Lower lobe of right lung (tissue), 2 donors: ENCODE measurements around the gene QSOX2. TPM values are rescaled to one million over a fixed set of nuclear protein-coding genes. Genes with fewer than 3 reads are reported as not detected.

ENCODE experiments used
- ATAC-seq, 2 donors: fragments of 200-7000 bp; cut with Tn5 transposase; one replicate each; pipeline ENCODE4 v1.9.1; 2020 to 2022; ENCODE audit warnings: mild to moderate bottlenecking in 2 of 2, moderate library complexity in 2 of 2
- DNase-seq: peaks from one replicate; pipeline ENCODE4 v3.0.0-alpha.2; 2020
- H3K27ac ChIP-seq: fragments of 200-600 bp; one replicate; pipeline ENCODE4 v1.8.0; 2022
- H3K27me3 ChIP-seq: fragments of 200-600 bp; one replicate; pipeline ENCODE4 v1.8.0; 2022; ENCODE audit warnings: low read depth
- H3K36me3 ChIP-seq: fragments of 200-600 bp; one replicate; pipeline ENCODE4 v1.8.0; 2022; ENCODE audit warnings: mild to moderate bottlenecking
- H3K4me1 ChIP-seq: fragments of 200-600 bp; one replicate; pipeline ENCODE4 v1.8.0; 2022
- H3K4me3 ChIP-seq: fragments of 200-600 bp; one replicate; pipeline ENCODE4 v1.8.0; 2022; ENCODE audit warnings: mild to moderate bottlenecking
- H3K9me3 ChIP-seq: fragments of 200-600 bp; one replicate; pipeline ENCODE4 v1.8.0; 2022
- intact Hi-C: fragments of 100-400 bp; cut with DNase I; formaldehyde crosslinking; loops from one replicate; pipeline ENCODE4 v1.11.0; 2022
- total RNA-seq: library from RNA; stranded (reverse); fragmentation: NEBNext Ultra II Directional; extraction: Animal tissue kit (Norgen Biotek cat#: 25700); gene quantifications from one replicate; pipeline ENCODE4 v1.2.1, GENCODE V29; 2021
- TF ChIP-seq, protein P1 (sequence below): fragments of 200-600 bp; IDR thresholded peaks from one replicate; pipeline ENCODE4 v1.8.0; 2022; ENCODE audit warnings: antibody characterized with exemption, mild to moderate bottlenecking
- donor health status: DM: no; HTN: yes; CAD: no; lungs with severe emphysema.

Gene QSOX2
- total RNA-seq, 1 donor from 2014 or later: 10.5 TPM

GRCh38 chr9:136171009-136171800, 74.4 kb downstream of the QSOX2 start:
- Histone ChIP-seq H3K4me1 (no peaks in the 10 kb centered on the region), H3K27ac (no peak overlapping the region), H3K4me3 (no peak overlapping the region), H3K27me3 (peaks cover 48% of the 10 kb centered on the region), H3K9me3 (no peaks in the 10 kb centered on the region), H3K36me3 (no peaks in the 10 kb centered on the region)
- DNase-seq (no peak), ATAC-seq (no peak)
- intact Hi-C loops: no loop called here
- TF ChIP-seq, protein P1, sequence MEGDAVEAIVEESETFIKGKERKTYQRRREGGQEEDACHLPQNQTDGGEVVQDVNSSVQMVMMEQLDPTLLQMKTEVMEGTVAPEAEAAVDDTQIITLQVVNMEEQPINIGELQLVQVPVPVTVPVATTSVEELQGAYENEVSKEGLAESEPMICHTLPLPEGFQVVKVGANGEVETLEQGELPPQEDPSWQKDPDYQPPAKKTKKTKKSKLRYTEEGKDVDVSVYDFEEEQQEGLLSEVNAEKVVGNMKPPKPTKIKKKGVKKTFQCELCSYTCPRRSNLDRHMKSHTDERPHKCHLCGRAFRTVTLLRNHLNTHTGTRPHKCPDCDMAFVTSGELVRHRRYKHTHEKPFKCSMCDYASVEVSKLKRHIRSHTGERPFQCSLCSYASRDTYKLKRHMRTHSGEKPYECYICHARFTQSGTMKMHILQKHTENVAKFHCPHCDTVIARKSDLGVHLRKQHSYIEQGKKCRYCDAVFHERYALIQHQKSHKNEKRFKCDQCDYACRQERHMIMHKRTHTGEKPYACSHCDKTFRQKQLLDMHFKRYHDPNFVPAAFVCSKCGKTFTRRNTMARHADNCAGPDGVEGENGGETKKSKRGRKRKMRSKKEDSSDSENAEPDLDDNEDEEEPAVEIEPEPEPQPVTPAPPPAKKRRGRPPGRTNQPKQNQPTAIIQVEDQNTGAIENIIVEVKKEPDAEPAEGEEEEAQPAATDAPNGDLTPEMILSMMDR: no peak

GRCh38 chr9:136170006-136170901, 75.4 kb downstream of the QSOX2 start:
- intact Hi-C loops: no loop called here
- ATAC-seq (peak in 1 of 2 donors; percentile 53), DNase-seq (no peak)
- Histone ChIP-seq H3K4me1 (no peaks in the 10 kb centered on the region), H3K36me3 (no peaks in the 10 kb centered on the region), H3K4me3 (no peak overlapping the region), H3K27me3 (peaks cover 48% of the 10 kb centered on the region), H3K27ac (no peak overlapping the region), H3K9me3 (no peaks in the 10 kb centered on the region)
- TF ChIP-seq, protein P1: peak; percentile 60

DNA sequence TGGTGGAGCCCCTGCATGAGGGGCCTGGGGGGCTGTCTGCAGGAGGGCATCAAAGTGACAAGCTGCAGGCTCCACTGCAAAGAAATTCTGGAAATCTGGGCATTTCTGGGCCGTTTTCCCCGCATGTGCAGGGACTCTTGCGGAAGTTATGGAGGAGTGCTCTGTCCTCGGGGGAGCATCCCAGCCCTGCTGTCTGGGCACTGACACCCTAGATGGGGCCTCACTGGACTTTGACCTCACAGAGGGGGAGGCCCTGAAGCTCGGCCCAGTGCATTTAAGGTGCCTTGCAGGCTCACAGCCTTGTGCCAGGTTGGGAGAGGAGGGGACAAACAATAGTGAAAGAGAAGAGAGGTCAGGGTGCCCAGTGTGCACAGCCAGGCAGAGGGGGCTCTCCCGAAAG, 76.1 kb downstream of the QSOX2 start:
- H3K9me3 ChIP-seq: no peaks in the 10 kb centered on the region
- TF ChIP-seq, protein P1: no peak
- no peaks in the 10 kb centered on the region for H3K36me3 ChIP-seq
- no peaks in the 10 kb centered on the region for H3K4me1 ChIP-seq
- ATAC-seq (no peak), DNase-seq (no peak)
- intact Hi-C loops: no loop called here
- peaks cover 48% of the 10 kb centered on the region for H3K27me3 ChIP-seq
- no peak overlapping the region for H3K4me3 ChIP-seq
- no peak overlapping the region for H3K27ac ChIP-seq

- TF ChIP-seq, protein P1: no peak
- H3K4me1 ChIP-seq: no peaks in the 10 kb centered on the region
- no peak overlapping the region for H3K27ac ChIP-seq
- peaks cover 9% of the 10 kb centered on the region for H3K27me3 ChIP-seq
- no peak overlapping the region for H3K4me3 ChIP-seq
- intact Hi-C loops: no loop called here
- no peak for ATAC-seq
- H3K9me3 ChIP-seq: peaks cover 4% of the 10 kb centered on the region
- no peak for DNase-seq
- H3K36me3 ChIP-seq: no peaks in the 10 kb centered on the region
Observed at GRCh38 chr9:136163248-136163850, 82.3 kb downstream of the QSOX2 start.

GRCh38 chr9:136160995-136161610, 84.5 kb downstream of the QSOX2 start:
- intact Hi-C loops: no loop called here
- H3K4me1 ChIP-seq: no peaks in the 10 kb centered on the region
- H3K9me3 ChIP-seq: peaks cover 4% of the 10 kb centered on the region
- no peak overlapping the region for H3K4me3 ChIP-seq
- H3K36me3 ChIP-seq: no peaks in the 10 kb centered on the region
- no peak for ATAC-seq
- peaks cover 28% of the 10 kb centered on the region for H3K27me3 ChIP-seq
- TF ChIP-seq, protein P1: no peak
- no peak for DNase-seq
- no peak overlapping the region for H3K27ac ChIP-seq
